HepG2 (cell line): Measurements from ENCODE around the gene ELFN1. TPM values are rescaled to one million over a fixed set of nuclear protein-coding genes. Genes with fewer than 3 reads are reported as not detected.

Source experiments
- ATAC-seq: fragments of 200-7000 bp; cut with Tn5 transposase; 3 replicates; pipeline ENCODE4 v1.9.1; 2020; ENCODE audit warnings: mild to moderate bottlenecking, moderate library complexity
- BruUV-seq: library from RNA; stranded (reverse); fragments of 400-500 nt; replicated peaks from 2 replicates; lab custom pipeline; 2021; lab: Mats Ljungman, UMichigan
- CTCF ChIA-PET: fragments of 300-600 bp; formaldehyde crosslinking; extraction: SDS; loops from one replicate; lab custom pipeline; 2021; ENCODE audit warnings: low total read pairs, inconsistent platforms, low intra/inter-chr PET ratio; lab: Yijun Ruan, JAX
- POLR2A ChIA-PET: fragments of 350-600 bp; sonication (Branson Sonifier 250); formaldehyde crosslinking; loops from one replicate; lab custom pipeline; 2020; ENCODE audit warnings: antibody characterized with exemption, inconsistent platforms; lab: Yijun Ruan, JAX
- DNase-seq: peaks from one replicate; pipeline ENCODE4 v3.0.0-alpha.2; 2015; ENCODE audit warnings: low spot score
- FAIRE-seq: peaks from 3 replicates; lab custom pipeline; 2011; peaks lifted over from hg19 to GRCh38; lab: Jason Lieb, UNC
- H2AFZ ChIP-seq: one replicate; pipeline ENCODE4 v1.6.1; 2011; ENCODE audit warnings: low read length, inconsistent platforms
- H3K27ac ChIP-seq: fragments of 300-600 bp; 3 replicates; pipeline ENCODE4 v1.8.0; 2011; ENCODE audit warnings: mixed run types, mild to moderate bottlenecking, mixed read lengths, low read length, inconsistent platforms; ENCODE audit not compliant: insufficient read depth; ENCODE audit errors: extremely low read length
- H3K27me3 ChIP-seq, 2 experiments: fragments of 200-600 bp in 1 of 2; 2 replicates in 1 of 2; 3 replicates in 1 of 2; pipeline versions ENCODE4 v1.6.0 to v1.8.0; 2011; ENCODE audit warnings: low read length in 2 of 2, mild to moderate bottlenecking in 2 of 2, moderate library complexity in 2 of 2, inconsistent platforms in 1 of 2; ENCODE audit not compliant: insufficient read depth in 2 of 2, control insufficient read depth in 1 of 2
- H3K36me3 ChIP-seq, 2 experiments: fragments of 200-600 bp in 1 of 2; replicated peaks in 1 of 2; 2 replicates in 1 of 2; 3 replicates in 1 of 2; pipeline versions ENCODE4 v1.5.1 to v1.8.0; 2011; ENCODE audit warnings: low read length in 2 of 2, inconsistent platforms in 1 of 2; ENCODE audit not compliant: insufficient read depth in 2 of 2, control insufficient read depth in 1 of 2
- H3K4me1 ChIP-seq: 2 replicates; pipeline ENCODE4 v1.5.1; 2012; ENCODE audit warnings: low read length, inconsistent platforms; ENCODE audit not compliant: insufficient read depth
- H3K4me2 ChIP-seq: 2 replicates; pipeline ENCODE4 v1.6.0; 2011; ENCODE audit warnings: low read depth, low read length, inconsistent platforms
- H3K4me3 ChIP-seq, 3 experiments: fragments of 200-600 bp in 1 of 3; sonication (generic), shearing (Covaris generic) in 1 of 3; replicated peaks in 1 of 3; 2 replicates each; pipeline ENCODE4 v1.5.1; 2011 to 2016; ENCODE audit warnings: low read length in 3 of 3, inconsistent platforms in 2 of 3, low read depth in 2 of 3, mild to moderate bottlenecking in 2 of 3, control low read depth in 1 of 3, mixed read lengths in 1 of 3; ENCODE audit not compliant: insufficient read depth in 1 of 3
- H3K79me2 ChIP-seq: one replicate; pipeline ENCODE4 v1.6.1; 2011; ENCODE audit warnings: low read length, inconsistent platforms; ENCODE audit not compliant: insufficient read depth
- H3K9ac ChIP-seq: 2 replicates; pipeline ENCODE4 v1.6.0; 2011; ENCODE audit warnings: mild to moderate bottlenecking, low read depth, low read length, inconsistent platforms; ENCODE audit not compliant: insufficient read depth
- H3K9me3 ChIP-seq: 2 replicates; pipeline ENCODE4 v1.5.1; 2012; ENCODE audit warnings: mild to moderate bottlenecking, low read length
- H4K20me1 ChIP-seq: 2 replicates; pipeline ENCODE4 v1.6.0; 2011; ENCODE audit warnings: inconsistent platforms, mild to moderate bottlenecking, low read length, moderate library complexity; ENCODE audit not compliant: insufficient read depth
- FOSL2 ChIP-seq: sonication (generic); formaldehyde crosslinking; IDR thresholded peaks from 2 replicates; pipeline ENCODE4 v1.4.0; 2020; ENCODE audit warnings: missing genetic modification reagents
- GPN1 ChIP-seq: sonication (generic); formaldehyde crosslinking; IDR thresholded peaks from 2 replicates; pipeline ENCODE4 v1.5.1; 2020; ENCODE audit warnings: missing genetic modification reagents, borderline replicate concordance
- HOXD1 ChIP-seq: sonication (generic); formaldehyde crosslinking; IDR thresholded peaks from 2 replicates; pipeline ENCODE4 v1.5.0; 2020; ENCODE audit warnings: missing genetic modification reagents
- KDM5A ChIP-seq: fragments of 200-600 bp; sonication (generic); IDR thresholded peaks from 2 replicates; pipeline ENCODE4 v1.7.0; 2018; ENCODE audit warnings: antibody characterized with exemption, mild to moderate bottlenecking, low read length, borderline replicate concordance
- PHF8 ChIP-seq: sonication (generic); formaldehyde crosslinking; IDR thresholded peaks from 2 replicates; pipeline ENCODE4 v1.5.0; 2020; ENCODE audit warnings: missing genetic modification reagents
- SP5 ChIP-seq: IDR thresholded peaks from 2 replicates; pipeline ENCODE4 v1.6.1; 2016; ENCODE audit warnings: low read depth, borderline replicate concordance
- ZBTB7A ChIP-seq: sonication (generic); formaldehyde crosslinking; IDR thresholded peaks from 2 replicates; pipeline ENCODE4 v1.8.0; 2022; ENCODE audit warnings: mild to moderate bottlenecking, missing genetic modification reagents
- ZNF883 ChIP-seq: sonication (generic); formaldehyde crosslinking; IDR thresholded peaks from 2 replicates; pipeline ENCODE4 v1.5.1; 2020; ENCODE audit warnings: mild to moderate bottlenecking, missing genetic modification reagents; ENCODE audit errors: not compliant biosample characterization
- WGBS: methylation state at CpG from one replicate; pipeline ENCODE4 v1.1.6; 2017; ENCODE audit warnings: low lambda C conversion rate; 5-methylcytosine and 5-hydroxymethylcytosine counted together
- in situ Hi-C: cut with HindIII; loops from 2 replicates; pipeline ENCODE4 v1.10.0; 2017; ENCODE audit warnings: low pct_unique_long_range_greater_than_20kb; ENCODE audit not compliant: extremely low pct_ligation_motif_present
- intact Hi-C: fragments of 100-400 bp; cut with micrococcal nuclease; formaldehyde crosslinking; loops from one replicate; pipeline ENCODE4 v1.10.0; 2022; ENCODE audit not compliant: unreplicated experiment
- polyA plus RNA-seq, 8 experiments: library from polyadenylated mRNA; depleted of rRNA in 3 of 8; stranded (reverse) in 7 of 8; unstranded in 1 of 8; fragments of >200 nt; fragmentation: Illumina TruSeq in 4 of 8; extraction: Trizol in 4 of 8; gene quantifications; 2 replicates each; pipeline versions ENCODE4 v1.2.1 to v1.2.3, GENCODE V29; 2011 to 2016; ENCODE audit warnings: low read depth in 4 of 8, missing spikeins in 1 of 8, mixed read lengths in 1 of 8; ENCODE audit not compliant: insufficient read depth in 1 of 8
- total RNA-seq, 5 experiments: library from RNA; depleted of rRNA; stranded (reverse); fragments of >200 nt; fragmentation: Illumina TruSeq; extraction: Trizol; gene quantifications; 2 replicates each; pipeline ENCODE4 v1.2.3, GENCODE V29; 2016; ENCODE audit warnings: low read depth in 1 of 5
- TF ChIP-seq, protein P1 (sequence below): sonication (generic); formaldehyde crosslinking; IDR thresholded peaks from 2 replicates; pipeline ENCODE4 v1.5.0; 2020; ENCODE audit warnings: missing genetic modification reagents
- TF ChIP-seq, protein P2 (sequence below): sonication (generic); formaldehyde crosslinking; IDR thresholded peaks from 2 replicates; pipeline ENCODE4 v1.5.0; 2020; ENCODE audit warnings: mild to moderate bottlenecking, missing genetic modification reagents

The ELFN1 gene
- total and polyA plus RNA-seq, 2 of the 13 experiments (the other 11 are each of a cell fraction or from before 2014, with no cell fraction given) = 0.13 to 0.18 TPM

DNA sequence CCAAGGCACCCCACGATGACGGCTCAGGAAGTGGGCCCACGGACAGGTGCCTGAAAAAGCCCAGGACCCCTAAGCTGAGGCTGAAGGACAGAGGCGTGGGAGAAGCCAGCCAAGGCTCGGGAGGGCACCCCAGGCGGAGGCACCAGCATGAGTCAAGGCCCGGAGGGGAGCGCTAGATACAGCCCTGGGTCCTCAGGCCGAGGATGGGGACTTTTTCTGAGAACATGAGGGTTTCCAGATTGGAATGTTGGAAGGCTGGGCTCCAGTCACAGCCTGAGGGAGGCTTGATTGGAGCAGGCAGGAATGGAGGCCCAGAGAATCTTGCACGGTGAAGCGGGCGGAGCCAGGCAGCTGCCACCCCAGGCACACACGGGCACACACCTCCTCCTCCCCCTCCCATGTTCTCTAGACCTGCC, 19.0 kb upstream of the ELFN1 start:
- POLR2A ChIA-PET = no interaction called here
- CTCF ChIA-PET = no interaction called here
- in situ Hi-C loops (no loop called here), intact Hi-C loops (no loop called here)
- no peak overlapping the region for H3K27ac ChIP-seq
- BruUV-seq = no TSS peak
- no peak for DNase-seq
- H3K4me1 ChIP-seq = peaks cover 46% of the 10 kb centered on the region
- peak overlapping the region; percentile 69 for H3K4me2 ChIP-seq
- H4K20me1 ChIP-seq = no peaks in the 10 kb centered on the region
- WGBS = 18% methylated on average over 4 of the region's 13 CpGs
- no peak overlapping the region for H3K9ac ChIP-seq
- TF ChIP-seq, protein P1, sequence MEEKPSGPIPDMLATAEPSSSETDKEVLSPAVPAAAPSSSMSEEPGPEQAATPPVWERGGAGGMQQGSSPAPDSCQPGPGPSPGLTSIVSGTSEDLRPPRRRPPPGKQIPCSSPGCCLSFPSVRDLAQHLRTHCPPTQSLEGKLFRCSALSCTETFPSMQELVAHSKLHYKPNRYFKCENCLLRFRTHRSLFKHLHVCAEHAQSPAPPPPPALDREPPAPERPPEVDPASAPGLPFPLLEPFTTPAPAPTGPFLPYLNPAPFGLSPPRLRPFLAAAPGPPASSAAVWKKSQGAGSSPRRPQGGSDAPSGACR (CRISPR knock-in tag) = no peak
- TF ChIP-seq ZNF883 (CRISPR knock-in tag) (peak; percentile 81), FOSL2 (no peak), HOXD1 (CRISPR knock-in tag) (no peak), KDM5A (no peak), SP5 (CRISPR knock-in tag) (no peak), GPN1 (CRISPR knock-in tag) (0 out of 2 replicates have a peak, but pooled peaks have one; percentile 62), ZBTB7A (CRISPR knock-in tag) (0 out of 2 replicates have a peak, but pooled peaks have one; percentile 2), PHF8 (CRISPR knock-in tag) (0 out of 2 replicates have a peak, but pooled peaks have one; percentile 7)
- TF ChIP-seq, protein P2, sequence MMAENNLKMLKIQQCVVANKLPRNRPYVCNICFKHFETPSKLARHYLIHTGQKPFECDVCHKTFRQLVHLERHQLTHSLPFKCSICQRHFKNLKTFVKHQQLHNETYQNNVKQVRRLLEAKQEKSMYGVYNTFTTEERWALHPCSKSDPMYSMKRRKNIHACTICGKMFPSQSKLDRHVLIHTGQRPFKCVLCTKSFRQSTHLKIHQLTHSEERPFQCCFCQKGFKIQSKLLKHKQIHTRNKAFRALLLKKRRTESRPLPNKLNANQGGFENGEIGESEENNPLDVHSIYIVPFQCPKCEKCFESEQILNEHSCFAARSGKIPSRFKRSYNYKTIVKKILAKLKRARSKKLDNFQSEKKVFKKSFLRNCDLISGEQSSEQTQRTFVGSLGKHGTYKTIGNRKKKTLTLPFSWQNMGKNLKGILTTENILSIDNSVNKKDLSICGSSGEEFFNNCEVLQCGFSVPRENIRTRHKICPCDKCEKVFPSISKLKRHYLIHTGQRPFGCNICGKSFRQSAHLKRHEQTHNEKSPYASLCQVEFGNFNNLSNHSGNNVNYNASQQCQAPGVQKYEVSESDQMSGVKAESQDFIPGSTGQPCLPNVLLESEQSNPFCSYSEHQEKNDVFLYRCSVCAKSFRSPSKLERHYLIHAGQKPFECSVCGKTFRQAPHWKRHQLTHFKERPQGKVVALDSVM (CRISPR knock-in tag) = 0 out of 2 replicates have a peak, but pooled peaks have one; percentile 21
- H3K27me3 ChIP-seq = peaks cover 11 to 52% of the 10 kb centered on the region in 2 experiments
- H3K4me3 ChIP-seq = peak overlapping the region in 1 of 3 experiments; percentile 65; a peak in 3 of 6 replicates
- no peaks in the 10 kb centered on the region for H3K36me3 ChIP-seq
- no peak for FAIRE-seq
- no peak overlapping the region for H2AFZ ChIP-seq
- no peaks in the 10 kb centered on the region for H3K79me2 ChIP-seq
- H3K9me3 ChIP-seq = no peaks in the 10 kb centered on the region
- ATAC-seq = peak; percentile 21
